ENCODE measurements around the gene FCGR3B. TPM values are rescaled to one million over a fixed set of nuclear protein-coding genes. Genes with fewer than 3 reads are reported as not detected.
"Not testable (repeated sequence)": the region's sequence is repeated elsewhere in the genome, so short reads cannot be mapped to it uniquely, and the experiment has no call there.

FCGR3B gene
- total RNA-seq, 2 experiments from 2014 or later = not detected

GRCh38 chr1:161606541-161607336 is 24.2 kb downstream of the FCGR3B start:
- DNase-seq; H3K9me3 Mint-ChIP-seq; H3K27ac Mint-ChIP-seq; CTCF ChIA-PET; H3K4me1 Mint-ChIP-seq; POLR2A ChIA-PET; H3K4me3 Mint-ChIP-seq; H3K36me3 Mint-ChIP-seq (ENCODE audit: low read depth): not testable (repeated sequence)
- H3K27me3 Mint-ChIP-seq = peaks cover 36% of the 10 kb centered on the region

DNA sequence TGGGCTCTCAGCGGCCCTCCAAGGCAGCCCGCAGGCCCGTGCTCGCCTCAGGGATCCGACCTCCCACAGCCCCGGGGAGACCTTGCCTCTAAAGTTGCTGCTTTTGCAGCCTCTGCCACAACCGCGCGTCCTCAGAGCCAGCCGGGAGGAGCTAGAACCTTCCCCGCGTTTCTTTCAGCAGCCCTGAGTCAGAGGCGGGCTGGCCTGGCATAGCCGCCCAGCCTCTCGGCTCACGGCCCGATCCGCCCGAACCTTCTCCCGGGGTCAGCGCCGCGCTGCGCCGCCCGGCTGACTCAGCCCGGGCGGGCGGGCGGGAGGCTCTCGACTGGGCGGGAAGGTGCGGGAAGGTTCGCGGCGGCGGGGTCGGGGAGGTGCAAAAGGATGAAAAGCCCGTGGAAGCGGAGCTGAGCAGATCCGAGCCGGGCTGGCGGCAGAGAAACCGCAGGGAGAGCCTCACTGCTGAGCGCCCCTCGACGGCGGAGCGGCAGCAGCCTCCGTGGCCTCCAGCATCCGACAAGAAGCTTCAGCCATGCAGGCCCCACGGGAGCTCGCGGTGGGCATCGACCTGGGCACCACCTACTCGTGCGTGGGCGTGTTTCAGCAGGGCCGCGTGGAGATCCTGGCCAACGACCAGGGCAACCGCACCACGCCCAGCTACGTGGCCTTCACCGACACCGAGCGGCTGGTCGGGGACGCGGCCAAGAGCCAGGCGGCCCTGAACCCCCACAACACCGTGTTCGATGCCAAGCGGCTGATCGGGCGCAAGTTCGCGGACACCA is 25.0 kb downstream of the FCGR3B start:
- H3K4me3 Mint-ChIP-seq; DNase-seq; H3K9me3 Mint-ChIP-seq; H3K27ac Mint-ChIP-seq; POLR2A ChIA-PET; CTCF ChIA-PET; H3K36me3 Mint-ChIP-seq (ENCODE audit: low read depth); H3K4me1 Mint-ChIP-seq: not testable (repeated sequence)
- H3K27me3 Mint-ChIP-seq = peaks cover 37% of the 10 kb centered on the region

- POLR2A ChIA-PET; DNase-seq; CTCF ChIA-PET; H3K9me3 Mint-ChIP-seq; H3K4me3 Mint-ChIP-seq; H3K36me3 Mint-ChIP-seq (ENCODE audit: low read depth); H3K27ac Mint-ChIP-seq; H3K4me1 Mint-ChIP-seq: not testable (repeated sequence)
- H3K27me3 Mint-ChIP-seq = peaks cover 32% of the 10 kb centered on the region
These were observed 26.0 kb downstream of the FCGR3B start for GRCh38 chr1:161605024-161605423.

DNA sequence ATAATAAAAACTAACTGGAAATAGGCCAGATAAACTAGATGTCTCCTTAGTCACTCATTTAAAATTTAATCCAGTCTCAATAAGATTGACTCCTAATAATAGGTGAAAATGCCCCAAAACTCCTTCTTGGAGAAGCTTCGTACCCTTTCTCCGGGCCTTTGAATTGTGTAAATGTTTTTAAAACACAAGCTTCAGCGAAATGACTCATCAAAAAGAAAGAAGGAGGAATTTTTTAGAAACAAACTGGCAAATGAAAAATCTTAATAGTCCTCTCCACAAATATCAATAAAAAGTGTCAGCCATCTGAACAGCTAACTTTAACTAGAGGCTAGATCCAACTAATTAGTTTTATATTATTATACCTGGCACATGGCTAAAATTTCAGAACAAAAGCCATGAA is 33.9 kb downstream of the FCGR3B start:
- H3K4me3 Mint-ChIP-seq; H3K4me1 Mint-ChIP-seq; POLR2A ChIA-PET; H3K36me3 Mint-ChIP-seq (ENCODE audit: low read depth); H3K27me3 Mint-ChIP-seq; H3K9me3 Mint-ChIP-seq; DNase-seq; CTCF ChIA-PET; H3K27ac Mint-ChIP-seq: not testable (repeated sequence)

GRCh38 chr1:161595583-161595982 is 35.4 kb downstream of the FCGR3B start:
- POLR2A ChIA-PET = not testable (repeated sequence)

DNA sequence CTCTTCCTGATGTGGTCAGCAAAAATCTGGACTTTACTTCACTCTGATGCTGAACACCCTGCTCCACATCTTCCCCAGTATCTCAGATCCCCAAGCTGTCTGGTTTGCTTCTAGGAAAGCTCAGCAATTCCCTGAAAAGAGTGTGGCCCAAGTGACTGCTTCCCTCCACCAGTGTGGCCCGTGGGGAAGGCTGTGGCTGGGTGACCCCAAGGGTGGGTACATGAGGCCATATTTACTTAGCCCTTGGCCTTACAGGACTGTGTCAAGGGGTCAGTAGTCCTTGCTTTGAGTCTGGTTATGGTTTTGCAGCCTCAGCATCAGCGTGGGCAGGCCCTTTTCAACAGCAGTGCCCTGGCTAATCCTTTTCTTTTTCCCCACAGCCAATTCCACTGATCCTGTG is 35.8 kb downstream of the FCGR3B start:
- H3K27me3 Mint-ChIP-seq; H3K9me3 Mint-ChIP-seq; DNase-seq; H3K4me3 Mint-ChIP-seq; CTCF ChIA-PET; POLR2A ChIA-PET; H3K36me3 Mint-ChIP-seq (ENCODE audit: low read depth); H3K4me1 Mint-ChIP-seq; H3K27ac Mint-ChIP-seq: not testable (repeated sequence)

More at GRCh38 chr1:161595583-161595982, 35.4 kb downstream of the FCGR3B start:
- H3K9me3 Mint-ChIP-seq; H3K27me3 Mint-ChIP-seq; DNase-seq; H3K4me1 Mint-ChIP-seq; H3K27ac Mint-ChIP-seq; H3K36me3 Mint-ChIP-seq (ENCODE audit: low read depth); CTCF ChIA-PET; H3K4me3 Mint-ChIP-seq: not testable (repeated sequence)

DNA sequence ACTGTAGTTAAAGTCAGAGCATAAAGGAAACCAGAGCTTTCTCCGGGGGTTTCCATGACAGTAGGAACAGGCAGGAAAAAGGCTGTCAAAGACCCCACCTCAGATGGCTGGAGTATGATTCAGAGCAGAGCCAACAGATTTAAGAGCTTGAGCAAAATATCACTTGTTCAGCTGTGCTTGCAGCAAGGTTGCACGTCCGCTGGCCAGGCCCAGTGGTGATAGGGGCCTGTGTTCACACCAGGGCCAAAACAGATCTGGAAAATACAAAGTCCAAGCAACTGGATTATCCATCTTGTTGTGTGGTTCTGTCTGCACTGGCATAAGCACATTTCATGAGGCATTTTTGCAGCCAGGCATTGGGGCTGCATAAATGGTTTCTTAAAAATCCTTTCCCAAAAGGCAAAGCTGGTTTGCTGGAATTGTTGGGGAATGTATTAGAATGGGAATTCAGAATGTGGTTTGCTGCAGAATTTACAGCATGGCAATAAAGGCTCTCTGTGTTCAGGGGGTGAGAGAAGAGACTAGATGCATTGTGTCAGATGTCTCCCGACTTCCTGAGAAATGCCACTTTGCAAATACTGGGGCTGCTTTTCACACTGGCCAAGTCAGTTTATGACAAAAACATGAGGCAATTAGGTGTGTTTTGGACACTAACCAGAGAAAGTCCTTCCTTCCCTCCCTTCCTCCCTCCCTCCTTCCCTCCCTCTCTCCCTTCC is 36.5 kb downstream of the FCGR3B start:
- H3K27me3 Mint-ChIP-seq; DNase-seq; POLR2A ChIA-PET; CTCF ChIA-PET; H3K27ac Mint-ChIP-seq; H3K9me3 Mint-ChIP-seq; H3K4me1 Mint-ChIP-seq; H3K4me3 Mint-ChIP-seq; H3K36me3 Mint-ChIP-seq (ENCODE audit: low read depth): not testable (repeated sequence)

- POLR2A ChIA-PET; H3K27me3 Mint-ChIP-seq; H3K27ac Mint-ChIP-seq; CTCF ChIA-PET; H3K4me1 Mint-ChIP-seq; H3K4me3 Mint-ChIP-seq; H3K36me3 Mint-ChIP-seq (ENCODE audit: low read depth); DNase-seq; H3K9me3 Mint-ChIP-seq: not testable (repeated sequence)
These were observed 37.8 kb downstream of the FCGR3B start for GRCh38 chr1:161593092-161593755.

DNA sequence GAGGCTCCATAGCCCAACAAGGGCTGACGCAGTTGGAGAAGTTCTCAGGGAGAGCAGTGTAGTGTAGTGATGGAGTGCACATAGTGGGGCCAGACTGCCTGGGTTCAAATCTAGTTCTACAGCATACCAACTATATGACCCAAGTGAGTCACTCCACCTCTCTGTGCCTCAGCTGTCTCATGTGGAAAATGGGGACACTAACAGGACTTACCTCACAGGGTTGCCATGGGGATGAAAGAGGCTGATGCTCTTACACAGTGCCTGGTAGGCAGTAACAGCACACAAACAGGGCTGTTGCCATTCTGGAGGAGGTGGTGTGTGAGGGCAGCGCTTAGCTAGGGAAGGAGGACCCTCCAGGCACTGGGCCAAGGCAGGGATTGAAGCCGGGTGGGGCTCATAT is 38.4 kb downstream of the FCGR3B start:
- H3K9me3 Mint-ChIP-seq; H3K27ac Mint-ChIP-seq; POLR2A ChIA-PET; CTCF ChIA-PET; H3K27me3 Mint-ChIP-seq; H3K4me3 Mint-ChIP-seq; H3K4me1 Mint-ChIP-seq; DNase-seq; H3K36me3 Mint-ChIP-seq (ENCODE audit: low read depth): not testable (repeated sequence)

GRCh38 chr1:161589920-161590319 is 41.1 kb downstream of the FCGR3B start:
- H3K4me1 Mint-ChIP-seq; H3K9me3 Mint-ChIP-seq; POLR2A ChIA-PET; H3K27ac Mint-ChIP-seq; CTCF ChIA-PET; H3K4me3 Mint-ChIP-seq; H3K36me3 Mint-ChIP-seq (ENCODE audit: low read depth); DNase-seq; H3K27me3 Mint-ChIP-seq: not testable (repeated sequence)

- H3K27me3 Mint-ChIP-seq; CTCF ChIA-PET; DNase-seq; H3K9me3 Mint-ChIP-seq; H3K4me3 Mint-ChIP-seq; H3K27ac Mint-ChIP-seq; POLR2A ChIA-PET; H3K4me1 Mint-ChIP-seq; H3K36me3 Mint-ChIP-seq (ENCODE audit: low read depth): not testable (repeated sequence)
These were observed 41.6 kb downstream of the FCGR3B start for GRCh38 chr1:161589365-161589764.

- DNase-seq; H3K27me3 Mint-ChIP-seq; H3K27ac Mint-ChIP-seq; CTCF ChIA-PET; H3K4me3 Mint-ChIP-seq; H3K9me3 Mint-ChIP-seq; H3K36me3 Mint-ChIP-seq (ENCODE audit: low read depth); POLR2A ChIA-PET; H3K4me1 Mint-ChIP-seq: not testable (repeated sequence)
These were observed 42.4 kb downstream of the FCGR3B start for GRCh38 chr1:161588596-161588995.

GRCh38 chr1:161582882-161583281 is 48.1 kb downstream of the FCGR3B start:
- CTCF ChIA-PET; H3K4me3 Mint-ChIP-seq; POLR2A ChIA-PET; DNase-seq; H3K36me3 Mint-ChIP-seq (ENCODE audit: low read depth); H3K9me3 Mint-ChIP-seq; H3K27ac Mint-ChIP-seq; H3K4me1 Mint-ChIP-seq; H3K27me3 Mint-ChIP-seq: not testable (repeated sequence)
